Ectodermal cell (in vitro differentiated cells): Measurements from ENCODE around the gene KCTD10.

Experiments used
- H3K27ac ChIP-seq: 2 replicates; pipeline ENCODE4 v1.7.0; 2013; ENCODE audit warnings: mild to moderate bottlenecking, low read depth, low read length; ENCODE audit not compliant: insufficient read depth, poor library complexity, severe bottlenecking
- H3K27me3 ChIP-seq: 2 replicates; pipeline ENCODE4 v1.7.0; 2013; ENCODE audit warnings: mild to moderate bottlenecking, low read length; ENCODE audit not compliant: insufficient read depth, control insufficient read depth, poor library complexity, severe bottlenecking
- H3K36me3 ChIP-seq: one replicate; pipeline ENCODE4 v1.7.0; 2013; ENCODE audit warnings: low read length; ENCODE audit not compliant: control insufficient read depth, insufficient read depth
- H3K4me1 ChIP-seq: one replicate; pipeline ENCODE4 v1.7.0; 2013; ENCODE audit warnings: low read length; ENCODE audit not compliant: control insufficient read depth, insufficient read depth
- H3K4me3 ChIP-seq: 2 replicates; pipeline ENCODE4 v1.7.0; 2013; ENCODE audit warnings: low read depth, low read length, control low read depth; ENCODE audit not compliant: insufficient read depth
- H3K9me3 ChIP-seq: 2 replicates; pipeline ENCODE4 v1.7.0; 2013; ENCODE audit warnings: mild to moderate bottlenecking, low read length, moderate library complexity; ENCODE audit not compliant: control insufficient read depth
- WGBS, 2 experiments: methylation state at CpG; one replicate each; pipeline ENCODE4 v1.1.7; 2013; ENCODE audit warnings: missing lambda C conversion rate in 2 of 2; 5-methylcytosine and 5-hydroxymethylcytosine counted together

The KCTD10 gene

GRCh38 chr12:109452489-109452888 is 24.6 kb downstream of the KCTD10 start:
- H3K27me3 ChIP-seq: no peaks in the 10 kb centered on the region
- no peaks in the 10 kb centered on the region for H3K4me1 ChIP-seq
- no peak overlapping the region for H3K4me3 ChIP-seq
- WGBS, 2 experiments: 95 to 100% methylated on average over 2 of the region's 2 CpGs
- no peak overlapping the region for H3K27ac ChIP-seq
- no peaks in the 10 kb centered on the region for H3K9me3 ChIP-seq
- H3K36me3 ChIP-seq: peaks cover 30% of the 10 kb centered on the region

GRCh38 chr12:109451400-109451799 is 25.7 kb downstream of the KCTD10 start:
- WGBS, 2 experiments: 95 to 97% methylated on average over 23 of the region's 23 CpGs
- no peaks in the 10 kb centered on the region for H3K9me3 ChIP-seq
- peaks cover 25% of the 10 kb centered on the region for H3K36me3 ChIP-seq
- H3K4me3 ChIP-seq: no peak overlapping the region
- no peaks in the 10 kb centered on the region for H3K4me1 ChIP-seq
- no peak overlapping the region for H3K27ac ChIP-seq
- no peaks in the 10 kb centered on the region for H3K27me3 ChIP-seq

- WGBS, 2 experiments: 80 to 87% methylated on average over 4 of the region's 4 CpGs
- no peaks in the 10 kb centered on the region for H3K27me3 ChIP-seq
- no peaks in the 10 kb centered on the region for H3K9me3 ChIP-seq
- peaks cover 25% of the 10 kb centered on the region for H3K36me3 ChIP-seq
- no peaks in the 10 kb centered on the region for H3K4me1 ChIP-seq
- H3K4me3 ChIP-seq: no peak overlapping the region
- no peak overlapping the region for H3K27ac ChIP-seq
Measured at GRCh38 chr12:109450980-109451379, 26.1 kb downstream of the KCTD10 start.

GRCh38 chr12:109449845-109450532 is 27.1 kb downstream of the KCTD10 start:
- no peak overlapping the region for H3K4me3 ChIP-seq
- H3K4me1 ChIP-seq: no peaks in the 10 kb centered on the region
- WGBS, 2 experiments: 84 to 89% methylated on average over 15 of the region's 16 CpGs
- H3K9me3 ChIP-seq: no peaks in the 10 kb centered on the region
- no peak overlapping the region for H3K27ac ChIP-seq
- H3K36me3 ChIP-seq: peaks cover 22% of the 10 kb centered on the region
- no peaks in the 10 kb centered on the region for H3K27me3 ChIP-seq

- Histone ChIP-seq H3K27me3 (no peaks in the 10 kb centered on the region), H3K36me3 (peaks cover 10% of the 10 kb centered on the region), H3K4me1 (no peaks in the 10 kb centered on the region), H3K4me3 (no peak overlapping the region), H3K9me3 (no peaks in the 10 kb centered on the region), H3K27ac (no peak overlapping the region)
- WGBS, 2 experiments: 96 to 97% methylated on average over 8 of the region's 8 CpGs
Measured at GRCh38 chr12:109448707-109449390, 28.3 kb downstream of the KCTD10 start.

DNA sequence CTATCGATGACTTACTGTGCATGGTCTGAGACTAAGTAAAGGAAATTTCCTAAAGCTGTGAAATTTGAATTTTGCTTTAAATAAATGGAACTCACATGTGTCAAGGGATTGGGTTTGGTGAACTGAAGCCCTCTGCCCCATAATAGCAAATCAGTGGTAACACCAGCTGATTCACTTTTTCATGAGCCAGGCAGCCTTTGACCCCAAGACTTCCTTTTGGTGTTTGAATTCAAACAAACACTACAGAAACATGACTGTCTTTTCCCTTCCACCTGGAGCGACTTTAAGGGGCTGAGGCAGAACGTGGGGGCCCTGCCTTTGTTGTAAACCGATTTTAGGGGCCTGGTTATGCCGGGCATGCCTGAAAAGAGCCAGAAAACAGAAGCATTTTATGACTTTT is 28.8 kb downstream of the KCTD10 start:
- Histone ChIP-seq H3K27ac (no peak overlapping the region), H3K36me3 (peaks cover 5% of the 10 kb centered on the region), H3K4me3 (no peak overlapping the region), H3K27me3 (no peaks in the 10 kb centered on the region), H3K4me1 (no peaks in the 10 kb centered on the region), H3K9me3 (no peaks in the 10 kb centered on the region)
- 92 to 97% methylated on average over 5 of the region's 5 CpGs for WGBS, 2 experiments

DNA sequence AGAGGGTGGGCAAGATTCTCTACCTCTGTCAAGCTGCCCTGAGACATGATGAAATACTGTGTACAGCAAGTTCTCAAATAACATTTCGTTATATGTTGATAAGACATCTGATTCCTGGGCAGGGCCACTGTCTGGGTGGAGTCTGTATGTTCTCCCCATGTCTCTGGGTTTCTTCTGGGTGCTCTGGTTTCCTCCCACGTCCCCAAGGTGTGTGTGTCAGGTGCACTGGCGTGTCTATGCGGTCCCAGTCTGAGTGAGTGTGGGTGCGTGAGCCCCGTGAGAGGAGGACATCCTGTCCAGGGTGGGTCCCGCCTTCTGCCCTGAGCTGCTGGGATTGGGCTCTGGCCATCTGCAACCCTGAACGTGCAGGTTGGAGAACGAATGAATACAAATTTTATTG is 29.6 kb downstream of the KCTD10 start:
- Histone ChIP-seq H3K4me1 (no peaks in the 10 kb centered on the region), H3K27me3 (no peaks in the 10 kb centered on the region), H3K27ac (no peak overlapping the region), H3K36me3 (peaks cover 4% of the 10 kb centered on the region), H3K4me3 (no peak overlapping the region), H3K9me3 (no peaks in the 10 kb centered on the region)
- 95% methylated on average over 7 to 8 of the region's 9 CpGs for WGBS, 2 experiments

- no peak overlapping the region for H3K27ac ChIP-seq
- H3K36me3 ChIP-seq: peaks cover 4% of the 10 kb centered on the region
- no peak overlapping the region for H3K4me3 ChIP-seq
- WGBS, 2 experiments: 96 to 98% methylated on average over 8 of the region's 8 CpGs
- no peaks in the 10 kb centered on the region for H3K27me3 ChIP-seq
- H3K4me1 ChIP-seq: no peaks in the 10 kb centered on the region
- no peaks in the 10 kb centered on the region for H3K9me3 ChIP-seq
Measured at GRCh38 chr12:109446869-109447268, 30.2 kb downstream of the KCTD10 start.

DNA sequence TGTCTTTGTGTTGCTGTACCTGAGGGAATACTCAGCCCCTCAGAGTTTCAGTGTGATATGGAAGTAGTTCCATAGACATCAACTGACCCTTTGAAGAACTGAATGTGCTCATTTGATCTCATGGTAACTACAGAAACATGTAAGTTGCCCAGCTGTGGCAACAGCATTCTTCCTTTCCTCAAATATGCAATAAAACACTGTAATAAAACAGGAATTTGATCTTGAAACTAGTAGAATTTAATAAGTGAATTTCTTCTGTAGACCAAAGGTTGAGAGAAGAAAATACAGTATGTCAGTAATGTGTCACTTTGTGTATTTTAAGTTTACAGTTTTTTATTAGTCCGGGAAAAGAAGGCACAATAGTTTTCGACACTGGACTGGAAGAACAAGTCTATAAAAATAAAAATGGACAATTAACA is 31.9 kb downstream of the KCTD10 start:
- Histone ChIP-seq H3K9me3 (no peaks in the 10 kb centered on the region), H3K27ac (no peak overlapping the region), H3K4me1 (peaks cover 7% of the 10 kb centered on the region), H3K4me3 (no peak overlapping the region), H3K36me3 (no peaks in the 10 kb centered on the region), H3K27me3 (no peaks in the 10 kb centered on the region)
- 94 to 98% methylated on average over 2 of the region's 2 CpGs for WGBS, 2 experiments

DNA sequence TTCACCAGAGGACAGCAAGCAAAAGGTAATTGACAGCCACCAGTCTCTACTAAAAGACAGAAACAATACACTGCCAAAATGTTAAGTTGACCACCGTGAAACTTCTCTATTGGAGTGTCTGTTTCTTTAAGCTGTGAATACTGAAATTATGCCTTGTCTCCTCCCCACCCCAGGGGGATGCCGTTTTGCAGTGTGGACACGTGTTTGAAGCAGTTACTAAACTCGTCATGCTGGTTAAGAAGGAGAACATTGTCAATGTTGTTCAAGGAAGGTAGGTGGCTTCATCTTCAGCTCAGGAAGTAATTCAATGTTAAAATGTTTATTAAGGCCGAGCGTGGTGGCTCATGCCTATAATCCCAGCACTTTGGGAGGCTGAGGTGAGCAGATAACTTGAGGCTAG is 32.8 kb downstream of the KCTD10 start:
- Histone ChIP-seq H3K36me3 (no peaks in the 10 kb centered on the region), H3K4me1 (peaks cover 7% of the 10 kb centered on the region), H3K27me3 (no peaks in the 10 kb centered on the region), H3K4me3 (no peak overlapping the region), H3K27ac (no peak overlapping the region), H3K9me3 (no peaks in the 10 kb centered on the region)
- 92 to 93% methylated on average over 6 of the region's 6 CpGs for WGBS, 2 experiments
